Heart right ventricle (tissue), 16 donors: ENCODE results near the gene SV2C. TPM values are rescaled to one million over a fixed set of nuclear protein-coding genes. Genes with fewer than 3 reads are reported as not detected.

ENCODE experiments used
- ATAC-seq, 8 donors: fragments of 200-7000 bp; cut with Tn5 transposase; one replicate each; pipeline ENCODE4 v1.9.1; 2020; ENCODE audit warnings: mild to moderate bottlenecking in 8 of 8, moderate library complexity in 8 of 8, moderate number of reproducible peaks in 1 of 8
- DNase-seq, 2 donors: peaks; one replicate each; pipeline ENCODE4 v3.0.0-alpha.2; 2020
- H3K27ac ChIP-seq, 10 donors: fragments of 200-600 bp; sonication (generic) in 2 of 10; one replicate each; pipeline versions ENCODE4 v1.5.0 to v1.8.0; 2020 to 2022; ENCODE audit warnings: mild to moderate bottlenecking in 3 of 10
- H3K27me3 ChIP-seq, 7 donors: fragments of 200-600 bp; one replicate each; pipeline ENCODE4 v1.8.0; 2021 to 2022; ENCODE audit warnings: mild to moderate bottlenecking in 2 of 7
- H3K36me3 ChIP-seq, 9 donors: fragments of 200-600 bp; sonication (generic) in 1 of 9; one replicate each; pipeline versions ENCODE4 v1.5.0 to v1.8.0; 2020 to 2022; ENCODE audit warnings: mild to moderate bottlenecking in 2 of 9
- H3K4me1 ChIP-seq, 9 donors: fragments of 200-600 bp; sonication (generic) in 1 of 9; one replicate each; pipeline versions ENCODE4 v1.5.0 to v1.8.0; 2020 to 2022; ENCODE audit warnings: mild to moderate bottlenecking in 4 of 9
- H3K4me3 ChIP-seq, 10 donors: fragments of 200-600 bp; sonication (generic) in 2 of 10; one replicate each; pipeline versions ENCODE4 v1.5.0 to v1.8.0; 2020 to 2022; ENCODE audit warnings: mild to moderate bottlenecking in 7 of 10, moderate library complexity in 2 of 10
- H3K9me3 ChIP-seq, 11 donors: fragments of 200-600 bp in 10 of 11; sonication (generic) in 2 of 11; one replicate each; pipeline versions ENCODE4 v1.5.0 to v1.8.0; 2013 to 2022; ENCODE audit warnings: mild to moderate bottlenecking in 2 of 11, control low read depth in 1 of 11, moderate library complexity in 1 of 11
- CTCF ChIP-seq, 9 donors: fragments of 200-600 bp; sonication (generic) in 2 of 9; IDR thresholded peaks; one replicate each; pipeline versions ENCODE4 v1.5.0 to v1.8.0; 2021 to 2022; ENCODE audit warnings: antibody characterized with exemption in 9 of 9, mild to moderate bottlenecking in 5 of 9, moderate library complexity in 1 of 9
- WGBS, 2 donors: extraction: QIAGEN DNeasy Blood & Tissue Kit; methylation state at CpG; one replicate each; pipeline ENCODE4 v1.1.7; 2013; ENCODE audit warnings: inconsistent platforms in 1 of 2; 5-methylcytosine and 5-hydroxymethylcytosine counted together
- intact Hi-C, 10 donors: fragments of 100-400 bp; cut with DNase I; formaldehyde crosslinking; loops; one replicate each; pipeline versions ENCODE4 v1.11.1 to v1.14.2; 2022
- polyA plus RNA-seq, 2 donors: library from polyadenylated mRNA; stranded (reverse); fragments of 200-250 nt; gene quantifications; one replicate each; pipeline ENCODE4 v1.2.3, GENCODE V29; 2013
- total RNA-seq, 10 donors: library from RNA; stranded (reverse); fragmentation: NEBNext Ultra II Directional in 3 of 10; extraction: Animal tissue kit (Norgen Biotek cat#: 25700) in 3 of 10; gene quantifications; one replicate each; pipeline versions ENCODE4 v1.2.1 to v1.2.4, GENCODE V29; 2021 to 2023
- donor health status: Arrhythmogenic right ventricular cardiomyopathy.
- donor health status: ischemic (EF 13 %, LVEDD 7.1; RV severe dilation, severe dysfunction).
- donor health status: healthy with polysubstance abuse.
- donor health status: DM: no; HTN: yes; CAD: no.
- donor health status: DM: no; HTN: no; CAD: no.
- donor health status: ischemic (EF 25% LVEDD 6.9; RV normal size, moderate dysfunction).
- donor health status: ischemic (EF 25% LVEDD 5.7; RV mildly dilated, moderate dysfunction).
- donor health status: healthy.
- donor health status: DM: yes; HTN: yes; CAD: no.
- donor health status: Ischemic cardiomyopathy.
- donor health status: ischemic (EF 35%, LVEDD 5.7; RV mildly dilated, moderate dysfunction).
- donor health status: nonischemic (EF 11% LVEDD 7.7; RV severe dilation, severe dysfunction).
- donor health status: DM: yes; HTN: yes; CAD: no.
- donor health status: PGD.
- donor health status: ischemic (EF 29% LVEDD 5.4; RV normal size, mild dysfunction).
- donor health status: nonischemic (EF 23%, LVEDD 6.1; RV moderate dilation, normal function).

The SV2C gene
- total and polyA plus RNA-seq, 12 donors, result 0.09 to 1.2 (median 0.24) TPM; not detected in 4

GRCh38 chr5:76154009-76154690, 71.0 kb downstream of the SV2C start:
- H3K36me3 ChIP-seq, result no peaks in the 10 kb centered on the region
- H3K27ac ChIP-seq, result no peak overlapping the region
- DNase-seq (no peak), ATAC-seq (no peak)
- intact Hi-C loops, result no loop called here
- 81 to 82% methylated on average over 3 of the region's 3 CpGs for WGBS, 2 donors
- no peak for TF ChIP-seq CTCF (IDR thresholded peaks at IDR 0.05)
- no peaks in the 10 kb centered on the region for H3K27me3 ChIP-seq
- H3K4me3 ChIP-seq, result no peak overlapping the region
- no peaks in the 10 kb centered on the region for H3K4me1 ChIP-seq
- H3K9me3 ChIP-seq, result peaks cover 0 to 7% (median 0%) of the 10 kb centered on the region in 11 donors

GRCh38 chr5:76155536-76155935, 72.4 kb downstream of the SV2C start:
- WGBS, 2 donors, result 96% methylated on average over 1 of the region's 1 CpG
- no peak for TF ChIP-seq CTCF (IDR thresholded peaks at IDR 0.05)

GRCh38 chr5:76162335-76162734, 79.2 kb downstream of the SV2C start:
- ATAC-seq, result no peak
- no peak for DNase-seq

More at GRCh38 chr5:76155536-76155935, 72.4 kb downstream of the SV2C start:
- Histone ChIP-seq H3K36me3 (no peaks in the 10 kb centered on the region), H3K4me1 (no peaks in the 10 kb centered on the region), H3K27me3 (no peaks in the 10 kb centered on the region), H3K27ac (no peak overlapping the region), H3K9me3 (peaks cover 0 to 8% (median 0%) of the 10 kb centered on the region in 11 donors), H3K4me3 (no peak overlapping the region)
- ATAC-seq, result no peak
- no peak for DNase-seq
- intact Hi-C loops, result no loop called here

GRCh38 chr5:76163111-76163628, 80.0 kb downstream of the SV2C start:
- Histone ChIP-seq H3K4me1 (no peaks in the 10 kb centered on the region), H3K9me3 (peaks cover 0 to 15% (median 0%) of the 10 kb centered on the region in 11 donors), H3K36me3 (no peaks in the 10 kb centered on the region), H3K27ac (no peak overlapping the region), H3K4me3 (no peak overlapping the region), H3K27me3 (no peaks in the 10 kb centered on the region)
- intact Hi-C loops, result no loop called here
- TF ChIP-seq CTCF (IDR thresholded peaks at IDR 0.05), result no peak
- DNase-seq (no peak), ATAC-seq (no peak)
- WGBS, 2 donors, result 82 to 83% methylated on average over 4 of the region's 4 CpGs

More at GRCh38 chr5:76162335-76162734, 79.2 kb downstream of the SV2C start:
- no peak for TF ChIP-seq CTCF (IDR thresholded peaks at IDR 0.05)
- intact Hi-C loops, result no loop called here
- Histone ChIP-seq H3K4me3 (no peak overlapping the region), H3K4me1 (no peaks in the 10 kb centered on the region), H3K9me3 (peaks cover 0 to 15% (median 0%) of the 10 kb centered on the region in 11 donors), H3K27ac (no peak overlapping the region), H3K27me3 (no peaks in the 10 kb centered on the region), H3K36me3 (no peaks in the 10 kb centered on the region)
- WGBS, 2 donors, result 57 to 61% methylated on average over 4 of the region's 4 CpGs
